HG02938 (cell line): ENCODE data around the gene EPYC.
"Not testable (repeated sequence)": the region's sequence is repeated elsewhere in the genome, so short reads cannot be mapped to it uniquely, and the experiment has no call there.

ENCODE experiments used
- ATAC-seq: cut with Tn5 transposase; IDR thresholded peaks from one replicate; pipeline ENCODE4 v1.9.1; 2021; ENCODE audit warnings: mild to moderate bottlenecking, moderate library complexity; ENCODE audit not compliant: unreplicated experiment

EPYC gene

GRCh38 chr12:90991952-90992465 lies 12.8 kb downstream of the EPYC start:
- no peak for ATAC-seq

DNA sequence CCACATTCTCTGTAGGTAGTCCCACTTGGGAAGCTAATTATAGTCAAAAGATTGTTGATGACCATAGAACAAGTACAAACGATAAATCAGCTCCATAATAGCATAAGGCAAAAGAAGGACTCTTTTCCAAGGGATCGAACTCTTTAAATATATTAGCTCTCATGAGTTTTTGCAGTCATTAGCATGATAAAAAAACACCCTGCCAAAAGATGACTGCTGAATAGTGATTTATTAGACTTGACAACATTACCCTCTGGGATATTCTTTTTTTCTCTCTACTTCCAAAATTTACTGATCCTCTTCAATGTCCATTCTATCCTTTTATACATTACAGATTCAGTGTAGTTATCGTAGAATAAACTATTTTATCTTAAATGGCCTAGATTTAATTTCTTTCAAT lies 14.2 kb downstream of the EPYC start:
- ATAC-seq: no peak

DNA sequence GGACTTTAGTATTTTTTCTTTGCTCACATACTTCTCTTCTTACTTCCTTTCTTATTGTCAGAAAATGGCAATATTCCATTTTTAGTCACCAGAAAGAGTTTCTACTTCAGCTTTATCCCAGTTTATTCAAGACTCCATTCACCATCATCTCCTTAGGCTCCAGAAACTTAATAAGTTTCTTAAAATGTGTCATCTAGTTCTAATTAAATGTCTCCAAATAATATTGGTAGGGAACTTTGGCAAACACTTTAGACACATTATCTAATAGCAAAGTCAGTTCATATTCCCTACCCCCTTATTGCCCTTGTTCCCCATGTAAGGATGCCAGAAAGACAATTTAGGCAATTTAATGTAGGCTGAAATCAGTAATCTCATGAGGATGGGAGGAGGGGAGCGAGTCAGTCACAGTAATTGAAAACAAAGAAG lies 15.1 kb downstream of the EPYC start:
- ATAC-seq: no peak

DNA sequence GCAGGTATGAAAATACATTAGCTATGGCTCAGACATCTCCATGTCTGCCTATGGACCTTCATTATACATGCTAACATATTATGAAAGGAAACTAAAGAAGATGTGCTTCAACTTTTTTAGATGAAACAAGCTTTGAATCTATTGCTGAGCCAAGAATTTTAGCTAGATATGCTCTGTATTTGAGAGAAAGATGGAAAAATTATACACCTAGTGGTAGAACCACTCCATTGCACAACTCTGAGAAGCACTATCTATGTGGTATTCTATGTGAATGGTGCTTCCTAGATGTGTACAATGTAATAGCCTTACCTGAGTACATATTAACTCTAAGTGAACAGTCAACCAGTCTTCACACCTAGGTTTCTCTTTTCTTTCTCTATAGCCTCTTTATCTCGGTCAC lies 17.3 kb downstream of the EPYC start:
- peak; percentile 81 for ATAC-seq

DNA sequence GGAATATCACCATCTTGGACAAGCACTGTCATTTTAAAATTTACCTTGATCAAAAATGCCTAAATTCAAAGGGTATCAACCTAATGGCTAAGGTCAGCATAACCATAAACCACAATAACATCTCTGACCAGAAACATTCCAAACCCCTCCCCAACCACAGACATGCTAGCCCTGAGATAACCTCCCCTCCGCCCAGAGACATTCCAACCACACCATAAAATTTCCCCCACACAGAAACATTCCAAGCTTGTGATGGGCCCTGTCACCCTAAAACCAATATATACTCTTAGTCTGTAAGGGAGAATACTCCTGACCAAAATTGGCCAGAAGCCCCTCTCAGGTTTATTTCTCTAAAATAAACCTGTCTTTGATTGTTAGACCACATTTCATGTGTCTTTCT lies 17.7 kb downstream of the EPYC start:
- ATAC-seq: no peak

- ATAC-seq: not testable (repeated sequence)
Measured at GRCh38 chr12:90985331-90985730, 19.4 kb downstream of the EPYC start.

- ATAC-seq: no peak
Measured at GRCh38 chr12:90984114-90984513, 20.7 kb downstream of the EPYC start.

- no peak for ATAC-seq
Measured at GRCh38 chr12:90982170-90982569, 22.6 kb downstream of the EPYC start.

DNA sequence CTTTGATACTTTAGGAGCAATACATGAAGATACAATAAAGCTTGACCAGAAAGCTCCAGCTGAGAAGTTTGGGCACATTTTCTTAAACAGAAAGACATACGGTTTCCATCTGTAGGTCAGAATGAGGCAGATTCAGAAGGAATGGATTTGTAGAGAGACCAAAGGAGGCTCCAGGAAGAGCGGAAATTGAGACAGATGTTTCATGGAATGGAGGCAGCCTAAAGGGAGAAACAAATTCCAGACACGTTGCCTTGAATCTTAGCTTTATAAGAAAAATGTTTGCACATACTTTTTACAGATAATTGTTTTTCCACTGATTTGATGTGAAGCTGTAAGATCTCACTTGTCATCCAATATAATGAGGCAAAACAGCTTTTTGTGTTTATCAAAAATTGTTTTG lies 24.8 kb downstream of the EPYC start:
- ATAC-seq: no peak

DNA sequence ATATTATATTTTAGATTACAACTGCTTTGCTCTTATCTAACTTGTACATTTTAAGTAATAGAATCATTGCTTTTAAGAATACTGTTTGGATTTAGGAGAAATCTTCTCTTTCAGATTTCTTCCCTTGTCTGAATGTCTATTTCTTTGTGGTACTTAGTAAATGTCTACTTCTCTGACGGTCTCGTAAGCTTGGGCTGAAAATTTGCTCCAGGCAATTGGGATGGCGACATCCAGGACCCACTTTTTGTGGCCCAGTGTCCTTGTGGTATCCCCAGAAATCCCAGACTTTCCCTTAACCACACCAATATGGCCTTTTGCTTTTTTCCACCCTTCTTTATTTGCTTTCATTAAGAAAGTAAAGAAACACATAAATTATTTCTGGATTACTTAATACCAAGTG lies 25.8 kb downstream of the EPYC start:
- no peak for ATAC-seq

GRCh38 chr12:90978117-90978770 lies 26.5 kb downstream of the EPYC start:
- peak; percentile 96 for ATAC-seq

- no peak for ATAC-seq
Measured at GRCh38 chr12:90977224-90977623, 27.5 kb downstream of the EPYC start.

GRCh38 chr12:90974286-90974685 lies 30.5 kb downstream of the EPYC start:
- no peak for ATAC-seq

- ATAC-seq: no peak
Measured at GRCh38 chr12:90972226-90972625, 32.5 kb downstream of the EPYC start.

GRCh38 chr12:90970911-90971310 lies 33.9 kb downstream of the EPYC start:
- ATAC-seq: no peak

GRCh38 chr12:90970471-90970870 lies 34.3 kb downstream of the EPYC start:
- ATAC-seq: no peak

DNA sequence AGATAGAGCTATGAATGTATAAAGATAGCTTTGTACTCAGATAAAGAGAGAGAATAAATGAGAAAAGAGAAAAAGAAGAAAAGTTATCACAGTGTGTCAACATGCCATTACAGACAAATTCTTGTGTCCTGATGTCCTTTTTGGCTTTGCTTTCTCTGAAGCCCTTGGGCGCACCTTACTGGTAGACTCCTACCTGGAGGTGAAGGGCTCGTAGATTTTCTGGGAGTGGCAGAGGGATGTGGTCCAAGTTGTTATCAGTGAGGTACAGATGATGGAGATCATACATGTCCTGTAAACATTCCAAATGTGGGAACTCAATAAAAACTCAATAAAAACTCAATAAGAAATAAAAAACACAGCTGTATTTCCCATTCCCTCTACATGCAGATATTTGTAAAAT lies 34.9 kb downstream of the EPYC start:
- ATAC-seq: no peak

DNA sequence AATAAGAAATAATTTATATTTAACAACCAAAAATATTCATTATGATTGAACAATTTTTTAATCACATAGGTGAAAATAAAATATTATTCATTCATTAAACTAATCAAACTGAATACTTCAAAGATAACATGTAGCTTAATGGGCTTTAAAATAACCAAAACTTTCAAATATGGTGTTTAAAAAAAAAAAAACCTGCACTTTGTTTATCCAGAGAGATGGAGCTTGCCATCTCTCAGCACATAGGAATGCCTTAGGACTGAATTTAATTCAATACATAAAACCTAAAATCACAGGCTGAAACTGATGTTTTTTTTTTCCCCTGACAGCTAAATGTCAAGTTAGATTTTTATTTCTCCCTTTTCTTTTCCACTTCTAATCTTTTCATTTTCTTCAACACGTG lies 35.4 kb downstream of the EPYC start:
- no peak for ATAC-seq

DNA sequence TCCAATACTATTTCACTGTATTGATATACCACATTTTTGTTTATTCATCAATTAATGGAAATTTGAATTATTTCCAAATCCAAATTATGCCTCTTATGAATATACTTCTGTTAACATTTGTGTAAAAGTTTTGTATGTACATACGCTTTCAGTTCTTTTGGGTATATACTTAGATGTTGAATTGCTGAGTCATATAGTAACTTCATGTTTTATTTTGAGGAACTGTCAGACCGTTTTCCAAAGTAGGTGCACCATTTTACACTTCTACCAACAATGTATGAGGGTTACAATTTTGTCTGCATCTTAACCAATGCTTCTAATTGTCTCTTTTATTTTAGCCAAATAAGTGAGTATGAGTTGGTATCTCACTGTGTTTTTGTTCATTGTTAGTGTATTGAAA lies 39.6 kb downstream of the EPYC start:
- no peak for ATAC-seq

- no peak for ATAC-seq
Measured at GRCh38 chr12:90964616-90965015, 40.2 kb downstream of the EPYC start.

GRCh38 chr12:90963946-90964345 lies 40.8 kb downstream of the EPYC start:
- no peak for ATAC-seq

DNA sequence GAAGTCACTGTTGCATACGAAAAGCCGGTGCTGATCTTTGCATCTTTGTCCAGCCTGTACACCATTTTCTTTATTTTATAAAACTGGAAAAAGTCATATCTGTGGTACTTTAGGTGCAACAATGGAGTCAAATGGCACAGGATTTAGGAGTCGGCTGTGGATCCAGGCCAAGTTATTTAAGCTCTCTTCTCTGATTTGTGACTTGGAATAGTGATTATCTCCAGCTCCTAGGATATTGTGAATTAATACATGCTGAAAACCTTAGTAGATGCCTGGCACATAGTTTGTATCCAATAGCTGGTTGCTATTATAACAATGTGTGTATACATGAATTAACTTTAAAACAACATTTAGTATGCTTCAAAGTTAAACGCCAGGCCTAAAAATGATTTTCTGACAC lies 43.6 kb downstream of the EPYC start:
- no peak for ATAC-seq

- ATAC-seq: peak; percentile 75
Measured at GRCh38 chr12:90959538-90960139, 45.1 kb downstream of the EPYC start.
